ENCODE data around the gene GOLGA8K. TPM values are rescaled to one million over a fixed set of nuclear protein-coding genes. Genes with fewer than 3 reads are reported as not detected.

GOLGA8K gene
- total RNA-seq, 1 experiment from 2014 or later: not detected

Other genes with a start within 250 kb of the GOLGA8K start
- gene GOLGA8O, start 52.3 kb upstream of the GOLGA8K start, total RNA-seq (2014; rRNA removed; shearing (Covaris generic)): not detected in 2 replicates
- gene GOLGA8N, start 190.2 kb upstream of the GOLGA8K start, total RNA-seq (2014; rRNA removed; shearing (Covaris generic)): 1.9 and 2.5 TPM in 2 replicates
- gene ARHGAP11A, start 212.2 kb upstream of the GOLGA8K start, total RNA-seq (2014; rRNA removed; shearing (Covaris generic)): 68.8 and 97.8 TPM in 2 replicates
- 0.87 TPM in 1 of 2 replicates, not detected in the other for gene SCG5, start 238.4 kb upstream of the GOLGA8K start, total RNA-seq (2014; rRNA removed; shearing (Covaris generic))